Fibroblast of mammary gland (primary cell): ENCODE results near the gene KIAA0232.
"Not testable (repeated sequence)": the region's sequence is repeated elsewhere in the genome, so short reads cannot be mapped to it uniquely, and the experiment has no call there.

Experiments used
- DNase-seq: peaks from one replicate; pipeline ENCODE4 v3.0.0-alpha.2; 2010; ENCODE audit warnings: low read depth
- H3K4me3 ChIP-seq: 2 replicates; pipeline ENCODE4 v1.5.1; 2011; ENCODE audit warnings: low read depth, mild to moderate bottlenecking, low read length, moderate library complexity; ENCODE audit not compliant: control insufficient read depth
- CTCF ChIP-seq: conservative IDR thresholded peaks from 2 replicates; pipeline ENCODE4 v1.5.1; 2011; ENCODE audit warnings: low read depth, low read length, inconsistent platforms; ENCODE audit not compliant: control insufficient read depth, insufficient read depth

The KIAA0232 gene

GRCh38 chr4:6898763-6899162 is 116.2 kb downstream of the KIAA0232 start:
- H3K4me3 ChIP-seq, result no peak overlapping the region
- DNase-seq, result no peak
- TF ChIP-seq CTCF, result no peak

- TF ChIP-seq CTCF, result no peak
- no peak for DNase-seq
- no peak overlapping the region for H3K4me3 ChIP-seq
These were observed 117.8 kb downstream of the KIAA0232 start for GRCh38 chr4:6900181-6900812.

GRCh38 chr4:6900956-6901355 is 118.4 kb downstream of the KIAA0232 start:
- TF ChIP-seq CTCF, result no peak
- H3K4me3 ChIP-seq, result no peak overlapping the region
- DNase-seq, result no peak

GRCh38 chr4:6901669-6902317 is 119.3 kb downstream of the KIAA0232 start:
- no peak for DNase-seq
- TF ChIP-seq CTCF, result no peak

GRCh38 chr4:6902318-6903042 is 120.0 kb downstream of the KIAA0232 start:
- H3K4me3 ChIP-seq, result no peak overlapping the region
- DNase-seq, result no peak
- TF ChIP-seq CTCF, result no peak

More at GRCh38 chr4:6901669-6902317, 119.3 kb downstream of the KIAA0232 start:
- no peak overlapping the region for H3K4me3 ChIP-seq

GRCh38 chr4:6905516-6906445 is 123.3 kb downstream of the KIAA0232 start:
- no peak for TF ChIP-seq CTCF
- no peak for DNase-seq
- no peak overlapping the region for H3K4me3 ChIP-seq

- not testable (repeated sequence) for H3K4me3 ChIP-seq, DNase-seq
These were observed 124.0 kb downstream of the KIAA0232 start for GRCh38 chr4:6906486-6906885.
